Measurements from ENCODE around the gene FXYD2. TPM values are rescaled to one million over a fixed set of nuclear protein-coding genes. Genes with fewer than 3 reads are reported as not detected.

The FXYD2 gene
- total RNA-seq, 2 donors from 2014 or later = 3.0 TPM

DNA sequence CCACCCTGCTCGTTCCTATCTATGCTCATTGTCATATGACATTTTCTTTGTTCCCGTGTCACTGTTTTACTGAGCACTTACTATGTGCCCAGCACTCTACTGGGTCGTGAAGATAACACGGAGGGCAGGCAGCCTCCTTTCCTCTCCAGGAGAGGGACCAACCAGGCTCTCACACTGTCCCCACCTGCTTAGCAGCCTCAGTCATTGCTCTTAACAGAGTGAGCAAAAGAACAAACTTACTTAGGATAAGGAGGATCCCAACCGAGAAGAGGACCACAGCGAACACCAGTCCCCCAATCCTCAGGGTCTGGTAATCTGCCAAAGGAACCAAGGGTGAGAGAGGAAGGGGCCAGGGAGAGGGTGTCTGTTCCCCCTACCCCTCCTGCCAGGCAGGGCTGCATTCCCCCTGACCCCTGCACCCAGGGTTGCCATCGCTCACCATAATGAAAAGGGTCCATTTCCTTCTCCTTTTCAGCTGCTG lies 17.0 kb upstream of the FXYD2 start:
- TF ChIP-seq CTCF (conservative IDR thresholded peaks at IDR 0.05) = no peak
- Mint-ChIP-seq H3K4me1 (no peaks in the 10 kb centered on the region), H3K27ac (no peak overlapping the region), H3K36me3 (ENCODE audit: low read depth) (peaks cover 8% of the 10 kb centered on the region), H3K9me3 (no peaks in the 10 kb centered on the region), H3K4me3 (no peak overlapping the region), H3K27me3 (ENCODE audit: insufficient read depth) (peaks cover 2% of the 10 kb centered on the region)
- Histone ChIP-seq H3K9me3 (ENCODE audit: control insufficient read depth, low read length) (no peaks in the 10 kb centered on the region), H3K4me3 (ENCODE audit: low read length) (no peak overlapping the region), H3K36me3 (ENCODE audit: control insufficient read depth, insufficient read depth, low read length) (peaks cover 28% of the 10 kb centered on the region), H3K9ac (ENCODE audit: extremely low read depth, low read length, poor library complexity, severe bottlenecking) (no peak overlapping the region), H3K27me3 (ENCODE audit: control insufficient read depth, insufficient read depth, low read length, poor library complexity, severe bottlenecking) (no peaks in the 10 kb centered on the region), H3K27ac (ENCODE audit: low read depth, low read length) (no peak overlapping the region), H3K4me1 (ENCODE audit: control insufficient read depth, insufficient read depth, low read length) (no peaks in the 10 kb centered on the region)
- no peak for DNase-seq
- 91 to 98% methylated on average over 5 to 7 of the region's 7 CpGs for WGBS, 2 experiments (ENCODE audit: insufficient coverage in 1 of 2, insufficient read length in 1 of 2)

DNA sequence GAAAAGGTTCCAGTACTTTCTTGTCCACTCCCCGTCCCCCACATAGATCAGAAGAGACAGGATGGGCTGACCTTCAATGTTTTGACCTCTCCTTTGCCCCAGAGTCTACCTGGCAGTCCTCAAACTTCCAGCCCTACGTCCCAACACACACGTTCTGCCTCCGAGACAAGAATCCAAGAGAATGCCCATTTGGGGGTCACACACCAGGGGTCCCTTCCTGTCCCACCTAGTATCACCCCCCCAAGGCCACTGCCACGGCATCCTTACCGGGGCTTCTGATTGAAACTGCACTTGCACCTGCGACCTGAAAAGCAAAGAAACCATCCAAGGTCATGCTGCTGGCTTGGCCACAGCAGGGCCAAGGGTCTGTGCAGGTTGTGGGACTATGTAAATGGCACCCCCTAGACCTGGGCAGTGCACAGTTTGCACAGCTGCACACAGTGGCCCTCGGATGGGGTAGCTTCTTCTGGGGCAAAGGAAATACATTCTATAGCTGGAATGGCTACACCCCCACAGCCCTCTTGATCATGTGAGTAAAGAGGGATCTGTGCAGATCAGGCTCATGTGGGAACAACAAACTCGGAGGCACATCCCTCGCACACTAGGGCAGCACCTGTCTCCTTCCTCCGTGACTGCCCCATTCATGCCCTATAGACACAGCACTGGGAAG lies 16.5 kb upstream of the FXYD2 start:
- no peak for TF ChIP-seq CTCF (conservative IDR thresholded peaks at IDR 0.05)
- no peaks in the 10 kb centered on the region for H3K4me1 ChIP-seq (ENCODE audit: control insufficient read depth, insufficient read depth, low read length)

DNA sequence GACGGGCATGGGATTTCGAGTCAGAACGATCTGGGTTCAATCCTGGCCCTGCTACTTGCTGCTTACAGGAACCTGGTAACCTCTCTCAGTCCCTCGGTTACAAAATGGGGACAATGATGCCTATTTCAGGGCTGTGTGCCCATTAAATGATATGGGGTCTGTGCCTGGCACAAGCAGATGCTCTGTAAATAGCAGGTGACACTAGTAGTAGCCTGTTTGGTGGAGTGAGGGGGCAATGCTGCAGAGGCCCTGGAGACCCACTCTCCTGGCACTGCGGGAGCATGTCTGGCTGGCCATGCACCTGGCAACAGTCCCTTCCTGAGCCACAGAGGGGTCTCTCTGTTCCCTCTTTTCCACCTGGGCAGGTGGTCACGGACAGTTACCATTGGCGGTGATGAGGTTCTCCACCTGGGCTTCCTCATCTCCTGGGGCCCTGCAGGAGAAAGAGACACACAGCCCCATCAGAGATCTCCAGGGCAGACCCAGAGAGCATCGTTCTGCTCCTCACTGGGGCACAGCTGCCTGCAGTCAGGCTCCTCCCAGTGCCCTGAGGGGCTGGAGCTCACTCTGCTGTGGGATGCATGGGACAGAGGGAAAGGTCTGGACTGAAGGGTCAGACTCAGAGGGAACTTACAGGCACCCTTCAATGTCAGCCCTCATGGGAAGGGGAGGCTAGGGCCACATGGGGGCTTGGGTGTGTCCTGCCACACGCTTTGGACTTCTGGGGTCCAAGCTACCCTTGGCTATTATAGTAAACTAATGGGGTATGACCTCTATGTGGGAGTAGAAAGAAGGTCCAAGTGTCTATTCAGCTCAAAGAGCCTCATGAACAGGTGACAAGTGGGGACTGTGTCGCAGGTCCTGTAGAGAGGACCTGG lies 15.6 kb upstream of the FXYD2 start:
- Histone ChIP-seq H3K9ac (ENCODE audit: extremely low read depth, low read length, poor library complexity, severe bottlenecking) (no peak overlapping the region), H3K4me3 (ENCODE audit: low read length) (no peak overlapping the region), H3K27me3 (ENCODE audit: control insufficient read depth, insufficient read depth, low read length, poor library complexity, severe bottlenecking) (no peaks in the 10 kb centered on the region), H3K9me3 (ENCODE audit: control insufficient read depth, low read length) (no peaks in the 10 kb centered on the region), H3K36me3 (ENCODE audit: control insufficient read depth, insufficient read depth, low read length) (peaks cover 28% of the 10 kb centered on the region), H3K4me1 (ENCODE audit: control insufficient read depth, insufficient read depth, low read length) (no peaks in the 10 kb centered on the region), H3K27ac (ENCODE audit: low read depth, low read length) (no peak overlapping the region)
- Mint-ChIP-seq H3K27ac (no peak overlapping the region), H3K4me3 (no peak overlapping the region), H3K36me3 (ENCODE audit: low read depth) (peaks cover 7% of the 10 kb centered on the region), H3K27me3 (ENCODE audit: insufficient read depth) (peaks cover 2% of the 10 kb centered on the region), H3K9me3 (no peaks in the 10 kb centered on the region), H3K4me1 (no peaks in the 10 kb centered on the region)
- 88 to 95% methylated on average over 6 to 10 of the region's 10 CpGs for WGBS, 2 experiments (ENCODE audit: insufficient coverage in 1 of 2, insufficient read length in 1 of 2)
- no peak for TF ChIP-seq CTCF (conservative IDR thresholded peaks at IDR 0.05)
- DNase-seq = no peak

More for the DNA sequence above, 16.5 kb upstream of the FXYD2 start:
- peaks cover 7% of the 10 kb centered on the region for H3K36me3 Mint-ChIP-seq (ENCODE audit: low read depth)
- WGBS, 2 experiments (ENCODE audit: insufficient coverage in 1 of 2, insufficient read length in 1 of 2) = 93 to 95% methylated on average over 8 to 11 of the region's 11 CpGs
- Histone ChIP-seq H3K9me3 (ENCODE audit: control insufficient read depth, low read length) (no peaks in the 10 kb centered on the region), H3K27ac (ENCODE audit: low read depth, low read length) (no peak overlapping the region), H3K4me3 (ENCODE audit: low read length) (no peak overlapping the region), H3K27me3 (ENCODE audit: control insufficient read depth, insufficient read depth, low read length, poor library complexity, severe bottlenecking) (no peaks in the 10 kb centered on the region), H3K36me3 (ENCODE audit: control insufficient read depth, insufficient read depth, low read length) (peaks cover 28% of the 10 kb centered on the region), H3K9ac (ENCODE audit: extremely low read depth, low read length, poor library complexity, severe bottlenecking) (no peak overlapping the region)
- H3K27me3 Mint-ChIP-seq (ENCODE audit: insufficient read depth) = peaks cover 2% of the 10 kb centered on the region
- H3K27ac Mint-ChIP-seq = no peak overlapping the region
- H3K4me1 Mint-ChIP-seq = no peaks in the 10 kb centered on the region
- no peaks in the 10 kb centered on the region for H3K9me3 Mint-ChIP-seq
- H3K4me3 Mint-ChIP-seq = no peak overlapping the region
- DNase-seq = no peak
